ENCODE results near the gene SFXN4.

SFXN4 gene

GRCh38 chr10:119209736-119210355 lies 44.3 kb upstream of the SFXN4 start:
- Histone ChIP-seq H3K4me1 (peaks cover 23% of the 10 kb centered on the region), H3K9me3 (ENCODE audit: control insufficient read depth, low read length) (no peaks in the 10 kb centered on the region), H3K4me3 (ENCODE audit: low read depth, low read length) (peak overlapping the region; percentile 89), H3K36me3 (ENCODE audit: control insufficient read depth, insufficient read depth, low read length) (no peaks in the 10 kb centered on the region), H3K27me3 (ENCODE audit: control insufficient read depth, insufficient read depth, low read length) (no peaks in the 10 kb centered on the region), H3K79me2 (peaks cover 27% of the 10 kb centered on the region), H3K4me2 (ENCODE audit: low read length) (peak overlapping the region; percentile 57), H2AFZ (no peak overlapping the region), H3K27ac (peak overlapping the region; percentile 90), H3K9ac (no peak overlapping the region)
- no peak for TF ChIP-seq CTCF (IDR thresholded peaks at IDR 0.05)

DNA sequence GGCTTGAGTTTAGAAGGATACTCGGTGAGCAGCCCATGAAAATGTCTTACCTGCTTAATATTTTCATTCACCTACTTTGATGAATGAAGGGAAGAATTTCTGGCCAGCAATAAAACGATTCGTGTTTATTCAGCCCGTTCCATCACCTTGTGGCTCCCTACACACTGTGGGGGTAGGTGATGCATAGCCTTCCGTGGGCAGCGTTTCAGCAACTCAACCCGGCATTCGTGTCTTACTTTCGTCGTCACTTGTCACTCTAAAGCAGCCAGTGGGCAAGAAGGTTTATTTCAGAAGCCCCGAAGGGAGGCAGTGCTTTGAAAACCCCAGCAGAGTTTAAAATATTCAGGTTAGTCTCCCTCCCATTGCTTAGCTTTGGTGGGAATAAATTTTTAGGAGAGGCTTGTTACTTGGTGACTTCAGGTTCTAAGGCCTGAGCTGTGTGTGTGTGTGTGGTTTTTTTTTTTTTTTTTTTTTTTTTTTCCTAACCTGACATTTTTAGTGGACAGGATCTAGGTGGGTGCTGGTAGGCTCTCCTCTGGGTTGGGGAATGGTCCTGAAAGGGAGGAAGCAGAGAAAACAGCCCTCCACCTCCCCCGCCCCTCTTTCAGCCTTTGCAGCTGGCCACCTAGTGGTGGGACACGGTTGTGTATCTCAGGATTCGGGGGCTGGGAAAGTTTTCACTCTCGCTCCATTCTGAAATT lies 43.7 kb upstream of the SFXN4 start:
- H2AFZ ChIP-seq: peak overlapping the region; percentile 5
- peaks cover 16% of the 10 kb centered on the region for H3K4me1 ChIP-seq
- no peak overlapping the region for H3K9ac ChIP-seq
- peaks cover 20% of the 10 kb centered on the region for H3K79me2 ChIP-seq
- peak overlapping the region; percentile 57 for H3K4me2 ChIP-seq (ENCODE audit: low read length)
- H3K4me3 ChIP-seq (ENCODE audit: low read depth, low read length): peak overlapping the region; percentile 89
- H3K27me3 ChIP-seq (ENCODE audit: control insufficient read depth, insufficient read depth, low read length): no peaks in the 10 kb centered on the region
- TF ChIP-seq CTCF (IDR thresholded peaks at IDR 0.05): peak; percentile 79
- no peaks in the 10 kb centered on the region for H3K9me3 ChIP-seq (ENCODE audit: control insufficient read depth, low read length)
- peak overlapping the region; percentile 90 for H3K27ac ChIP-seq
- H3K36me3 ChIP-seq (ENCODE audit: control insufficient read depth, insufficient read depth, low read length): no peaks in the 10 kb centered on the region

DNA sequence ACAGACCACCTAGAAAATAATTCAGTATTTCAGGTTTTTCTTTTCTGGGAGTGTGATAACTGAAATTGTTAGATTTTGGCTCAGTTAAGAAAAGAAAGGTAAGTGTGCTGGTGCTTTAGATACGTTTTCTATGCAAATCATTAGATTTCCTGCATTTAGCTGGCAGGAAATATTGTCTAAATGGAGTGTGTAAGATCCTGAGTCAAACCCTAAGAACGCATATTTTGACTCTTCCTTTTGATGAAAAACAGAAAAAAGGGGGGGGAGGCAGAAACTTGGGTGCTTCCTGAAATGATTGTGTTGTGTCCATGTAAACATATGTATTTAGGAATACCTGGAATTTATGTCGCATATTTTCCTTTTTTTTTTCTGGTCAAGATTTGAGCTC lies 43.0 kb upstream of the SFXN4 start:
- H3K9ac ChIP-seq: peak overlapping the region; percentile 31
- H3K27me3 ChIP-seq (ENCODE audit: control insufficient read depth, insufficient read depth, low read length): no peaks in the 10 kb centered on the region
- peaks cover 10% of the 10 kb centered on the region for H3K4me1 ChIP-seq
- TF ChIP-seq CTCF (IDR thresholded peaks at IDR 0.05): no peak
- peaks cover 17% of the 10 kb centered on the region for H3K79me2 ChIP-seq
- H3K27ac ChIP-seq: peak overlapping the region; percentile 90
- H3K9me3 ChIP-seq (ENCODE audit: control insufficient read depth, low read length): no peaks in the 10 kb centered on the region
- peak overlapping the region; percentile 89 for H3K4me3 ChIP-seq (ENCODE audit: low read depth, low read length)
- peak overlapping the region; percentile 57 for H3K4me2 ChIP-seq (ENCODE audit: low read length)
- no peak overlapping the region for H2AFZ ChIP-seq
- H3K36me3 ChIP-seq (ENCODE audit: control insufficient read depth, insufficient read depth, low read length): no peaks in the 10 kb centered on the region

DNA sequence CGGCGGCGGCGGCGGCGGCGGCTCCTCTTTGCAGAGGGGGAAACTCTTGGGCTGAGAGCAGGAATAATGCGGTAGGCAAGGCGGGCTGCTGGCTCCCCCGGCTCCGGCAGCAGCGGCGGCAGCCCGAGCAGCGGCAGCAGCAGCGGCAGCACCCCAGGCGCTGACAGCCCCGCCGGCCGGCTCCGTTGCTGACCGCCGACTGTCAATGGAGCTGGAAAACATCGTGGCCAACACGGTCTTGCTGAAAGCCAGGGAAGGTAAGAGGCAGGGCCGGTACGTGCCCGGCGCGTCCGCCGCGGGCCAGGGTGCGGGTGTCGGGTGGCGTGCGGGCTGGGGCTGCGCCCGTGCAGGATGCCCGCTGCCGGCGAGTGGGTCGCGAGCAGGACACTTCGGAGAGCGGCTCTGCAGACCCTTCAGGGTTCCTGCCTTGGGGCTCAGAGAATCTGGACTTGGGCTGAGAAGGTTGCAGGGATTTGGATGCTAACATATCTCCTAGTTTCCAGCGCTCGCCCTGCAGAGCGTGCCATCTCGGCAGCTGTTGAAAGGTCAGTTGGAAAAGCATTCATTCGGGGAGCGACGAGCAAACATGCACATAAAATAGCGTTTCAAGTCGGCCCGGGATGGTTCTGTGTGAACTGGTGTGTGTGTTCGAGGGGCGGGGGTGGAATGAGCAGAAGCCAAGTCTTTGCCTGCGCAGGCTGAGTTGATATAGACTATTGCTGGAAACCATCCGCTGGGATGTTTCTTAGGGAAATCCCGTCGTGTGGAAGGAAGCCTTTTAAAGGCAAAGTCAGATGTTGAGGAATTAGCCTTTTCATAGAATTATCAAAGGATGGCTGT lies 42.4 kb upstream of the SFXN4 start:
- H2AFZ ChIP-seq: peak overlapping the region; percentile 56
- H3K9me3 ChIP-seq (ENCODE audit: control insufficient read depth, low read length): no peaks in the 10 kb centered on the region
- H3K79me2 ChIP-seq: peaks cover 17% of the 10 kb centered on the region
- peak overlapping the region; percentile 90 for H3K27ac ChIP-seq
- H3K4me3 ChIP-seq (ENCODE audit: low read depth, low read length): peak overlapping the region; percentile 89
- H3K4me2 ChIP-seq (ENCODE audit: low read length): peak overlapping the region; percentile 57
- TF ChIP-seq CTCF (IDR thresholded peaks at IDR 0.05): no peak
- no peaks in the 10 kb centered on the region for H3K36me3 ChIP-seq (ENCODE audit: control insufficient read depth, insufficient read depth, low read length)
- H3K4me1 ChIP-seq: peaks cover 7% of the 10 kb centered on the region
- peak overlapping the region; percentile 31 for H3K9ac ChIP-seq
- no peaks in the 10 kb centered on the region for H3K27me3 ChIP-seq (ENCODE audit: control insufficient read depth, insufficient read depth, low read length)
